NCI-H187 treated with DMSO at 0.1 percent for 48 hours (cell line): ENCODE measurements around the gene MROH2A.

Source experiments
- DNase-seq: peaks from one replicate; lab custom pipeline; 2025; lab: John Stamatoyannopoulos, UW

MROH2A gene

DNA sequence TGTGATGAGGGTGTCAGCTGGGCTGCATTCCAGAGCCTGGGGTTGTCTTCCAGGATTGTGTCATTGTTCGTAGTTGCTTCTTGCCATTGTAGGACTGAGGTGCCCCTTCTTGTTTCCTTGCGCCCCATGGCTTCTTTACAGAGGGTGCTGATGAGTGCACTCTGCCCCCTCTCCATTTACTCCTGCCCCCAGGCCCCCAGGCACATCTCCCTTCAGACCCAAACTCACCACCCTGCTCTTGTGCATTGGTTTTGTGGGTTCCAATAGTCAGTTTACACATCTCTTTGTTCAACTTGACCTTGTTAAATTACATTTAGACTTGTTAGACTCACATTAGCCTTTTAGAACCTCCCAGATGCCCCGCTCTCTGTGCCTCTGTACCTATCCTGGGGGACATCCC, 43.1 kb downstream of the MROH2A start:
- no peak for DNase-seq

DNA sequence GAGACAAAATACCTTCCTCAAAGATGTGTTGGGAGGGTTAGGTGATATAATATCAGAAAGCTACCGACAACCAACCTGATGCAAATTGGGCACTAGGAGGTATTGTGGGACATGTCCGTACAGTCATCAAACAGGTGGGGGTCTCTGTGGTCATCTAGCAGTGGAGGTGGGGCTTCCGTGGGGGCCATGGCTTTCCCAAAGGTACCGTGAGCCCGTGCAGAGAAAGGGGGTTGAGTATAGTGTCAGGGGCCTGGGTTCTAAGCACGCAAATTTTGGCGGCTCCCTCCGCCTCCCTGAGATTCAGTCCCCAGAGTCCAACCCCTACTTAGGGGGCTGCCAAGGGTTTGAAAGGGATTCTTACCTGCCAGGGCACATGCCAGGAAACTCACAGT, 43.6 kb downstream of the MROH2A start:
- no peak for DNase-seq

DNA sequence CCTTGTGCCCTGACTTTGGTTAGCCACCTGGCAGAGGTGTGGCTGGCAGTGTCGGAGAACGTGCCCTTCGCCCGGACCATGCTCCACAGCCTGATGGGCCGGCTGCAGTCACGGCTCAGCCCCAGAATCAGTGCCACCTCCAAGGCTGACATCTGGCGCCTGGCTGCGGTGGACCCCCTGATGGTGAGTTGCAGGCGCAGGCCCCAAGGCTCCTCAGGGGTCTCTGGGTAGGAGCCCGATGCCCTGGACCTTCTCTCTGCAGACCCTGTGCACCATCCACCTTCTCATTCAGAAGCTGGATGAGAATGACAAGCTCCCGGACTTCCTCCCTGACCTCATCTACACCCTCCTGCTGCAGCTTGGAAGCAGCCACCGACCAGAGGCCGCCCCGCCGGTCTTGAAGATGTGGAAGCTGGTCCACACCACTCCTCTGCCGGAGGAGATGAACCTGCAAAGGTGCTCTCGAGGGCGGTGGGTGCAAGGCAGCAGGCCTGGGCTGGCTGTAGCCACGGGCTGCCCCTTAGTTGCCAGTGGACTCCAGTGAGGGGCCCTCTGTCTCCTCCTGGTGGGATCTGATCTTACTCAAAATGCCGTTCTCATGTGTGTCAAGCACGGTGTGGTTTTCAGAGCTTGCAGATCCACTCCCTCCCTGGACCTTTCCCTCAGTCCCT, 44.1 kb downstream of the MROH2A start:
- DNase-seq, result no peak

DNA sequence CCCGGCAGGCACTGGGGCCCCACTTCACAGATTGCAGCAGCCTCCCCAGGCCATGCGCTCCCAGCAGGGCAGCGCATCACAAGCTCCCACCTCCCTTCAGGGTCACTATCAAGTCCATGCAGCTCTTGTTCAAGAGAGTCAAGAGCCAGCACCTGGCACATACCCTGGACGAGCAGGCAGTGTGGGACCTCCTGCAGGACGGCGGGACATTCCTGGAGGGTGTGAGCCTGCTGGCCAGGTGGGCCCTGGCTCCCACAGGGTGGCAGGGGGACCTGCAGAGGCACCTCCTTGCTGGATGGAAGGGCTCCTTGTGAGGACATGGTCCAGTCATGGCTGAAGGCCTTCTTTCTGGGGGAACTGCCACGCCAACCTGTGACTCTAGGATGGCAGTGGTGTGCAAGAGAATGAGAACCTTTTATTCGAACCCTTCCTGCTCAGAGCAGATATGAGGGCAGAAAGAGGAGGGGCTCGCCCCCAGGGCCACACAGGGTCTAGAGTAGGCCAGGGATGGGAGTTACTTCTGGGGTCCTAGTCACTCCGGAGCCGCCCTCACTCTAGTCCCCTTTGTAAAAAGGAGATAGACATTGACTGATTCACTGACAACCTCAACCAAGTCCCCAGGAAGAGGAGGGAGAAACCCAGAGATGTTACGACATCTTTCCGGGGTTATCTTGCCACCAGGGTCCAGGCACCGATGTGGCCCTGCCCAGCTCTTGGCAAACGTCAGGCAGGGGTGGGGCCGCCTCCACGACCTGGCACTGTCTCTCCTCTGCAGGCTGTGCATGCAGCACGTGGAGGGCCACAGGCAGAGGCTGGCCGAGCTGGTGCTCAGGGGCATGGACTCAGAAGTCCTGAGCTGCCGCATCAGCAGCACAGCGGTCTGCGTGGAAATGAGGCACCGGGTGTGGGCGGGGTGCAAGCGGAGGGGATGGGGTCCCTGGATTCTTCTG, 44.9 kb downstream of the MROH2A start:
- no peak for DNase-seq

DNA sequence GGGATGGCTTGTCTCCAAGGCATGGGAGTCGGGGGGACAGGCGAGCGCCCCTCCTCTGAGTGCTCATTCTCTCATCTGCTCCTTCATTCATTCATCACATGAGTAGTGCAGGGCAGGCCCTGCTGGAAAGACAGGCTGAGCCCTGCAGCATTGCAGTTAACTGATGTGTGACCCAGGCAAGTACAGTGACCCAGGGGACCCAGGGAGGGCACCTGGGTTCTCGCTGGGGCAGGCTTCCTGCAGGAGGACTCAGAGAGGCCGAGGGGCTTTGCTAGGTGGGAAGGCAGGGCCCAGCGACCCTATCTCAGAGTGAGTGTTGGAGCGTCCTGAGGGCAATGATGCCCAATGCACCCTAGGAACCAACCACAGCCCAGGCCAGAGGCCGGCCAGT, 45.6 kb downstream of the MROH2A start:
- DNase-seq, result no peak

DNA sequence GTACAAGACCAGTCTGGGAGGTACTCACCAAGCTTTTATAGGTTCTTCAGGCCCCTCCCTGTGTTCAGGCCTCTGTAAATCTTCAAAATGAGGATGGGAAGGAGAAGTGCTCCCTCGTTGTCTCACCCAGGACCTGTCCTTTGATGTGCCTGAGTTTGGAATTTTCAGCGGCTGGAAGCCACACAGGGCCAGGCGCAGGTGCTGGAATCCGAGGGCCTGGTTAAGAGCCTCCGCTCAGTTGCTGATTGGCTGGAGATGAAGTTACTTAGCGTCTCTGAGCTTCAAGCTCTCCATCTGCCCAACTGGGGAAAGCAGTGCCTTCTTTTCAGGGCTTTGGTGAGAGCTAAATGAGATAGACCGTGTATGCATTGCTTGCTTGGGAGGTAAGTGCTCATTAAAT, 46.2 kb downstream of the MROH2A start:
- no peak for DNase-seq

DNA sequence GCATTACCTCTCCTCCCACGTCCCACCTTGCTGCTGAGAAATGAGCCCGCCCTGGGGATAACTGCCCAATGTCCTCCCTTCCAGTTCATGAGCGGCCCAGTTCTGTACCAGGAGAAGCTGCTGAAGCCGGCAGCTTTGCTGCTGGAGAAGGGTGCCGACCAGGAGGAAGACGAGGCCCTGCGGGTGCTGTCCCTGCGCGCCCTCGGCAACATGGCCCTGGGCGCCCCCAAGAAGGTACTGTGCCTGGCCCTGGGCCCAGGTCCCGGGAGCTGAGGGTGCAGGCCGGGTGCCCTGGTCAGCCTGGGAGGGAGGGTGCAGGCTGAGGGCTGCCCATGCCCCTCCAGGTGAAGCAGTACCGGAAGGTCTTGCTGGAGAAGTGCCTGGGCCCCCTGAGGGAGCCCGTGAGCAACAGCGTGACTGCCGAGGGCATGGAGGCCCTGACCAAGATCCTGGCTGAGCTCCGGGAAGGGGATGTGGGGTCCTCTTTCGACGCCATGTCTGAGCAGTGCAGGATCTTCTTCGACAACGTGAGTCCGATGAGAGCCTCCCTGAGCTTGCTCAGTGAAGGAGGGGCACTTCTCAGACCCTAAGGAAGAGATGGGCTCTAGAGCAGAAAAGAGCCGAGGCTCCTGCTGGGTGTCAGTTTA, 50.5 kb downstream of the MROH2A start:
- DNase-seq, result no peak

DNA sequence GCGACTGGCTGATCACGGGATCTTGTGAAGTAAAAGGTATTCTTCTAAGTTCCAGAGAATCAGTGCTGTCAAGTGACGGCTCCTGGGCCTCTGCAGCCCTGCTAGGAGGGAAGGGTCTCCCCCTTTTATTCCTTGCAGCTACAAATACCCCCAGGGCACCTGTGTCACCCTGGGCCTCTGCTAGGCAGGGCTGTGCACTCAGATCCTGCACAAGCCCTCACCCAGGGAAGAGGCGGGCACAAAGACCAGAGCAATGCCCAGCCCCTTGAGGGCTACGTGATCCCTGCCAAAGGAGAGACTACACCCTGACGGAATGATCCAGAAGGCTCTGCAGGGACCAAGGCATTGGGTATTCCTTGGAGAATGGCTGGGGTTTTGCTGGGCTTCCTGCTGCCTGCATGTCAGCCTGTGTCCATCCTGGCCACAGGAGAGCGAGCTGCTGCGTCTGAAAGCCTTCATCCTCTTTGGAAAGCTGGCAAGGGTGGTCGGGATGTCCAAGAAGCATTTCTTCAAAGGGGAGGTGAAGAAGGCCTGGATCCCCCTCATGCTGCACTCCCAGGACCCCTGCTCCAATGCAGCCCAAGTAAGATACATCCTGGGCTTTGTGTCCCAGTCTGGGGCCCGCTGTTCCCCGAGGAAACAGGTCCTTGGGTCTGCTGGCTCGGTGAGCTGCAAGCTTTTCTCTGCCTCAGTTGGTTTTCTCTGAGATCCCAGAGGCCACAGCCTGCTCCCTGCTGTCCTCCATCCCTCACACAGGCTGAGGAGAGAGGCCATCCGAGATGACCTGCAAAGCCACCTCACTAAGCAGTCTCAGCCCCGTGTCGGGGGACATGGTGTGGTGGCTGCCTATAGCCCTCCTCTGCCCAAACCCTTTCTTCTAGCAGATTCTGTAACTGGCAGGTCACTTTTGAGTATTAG, 51.3 kb downstream of the MROH2A start:
- DNase-seq, result no peak

DNA sequence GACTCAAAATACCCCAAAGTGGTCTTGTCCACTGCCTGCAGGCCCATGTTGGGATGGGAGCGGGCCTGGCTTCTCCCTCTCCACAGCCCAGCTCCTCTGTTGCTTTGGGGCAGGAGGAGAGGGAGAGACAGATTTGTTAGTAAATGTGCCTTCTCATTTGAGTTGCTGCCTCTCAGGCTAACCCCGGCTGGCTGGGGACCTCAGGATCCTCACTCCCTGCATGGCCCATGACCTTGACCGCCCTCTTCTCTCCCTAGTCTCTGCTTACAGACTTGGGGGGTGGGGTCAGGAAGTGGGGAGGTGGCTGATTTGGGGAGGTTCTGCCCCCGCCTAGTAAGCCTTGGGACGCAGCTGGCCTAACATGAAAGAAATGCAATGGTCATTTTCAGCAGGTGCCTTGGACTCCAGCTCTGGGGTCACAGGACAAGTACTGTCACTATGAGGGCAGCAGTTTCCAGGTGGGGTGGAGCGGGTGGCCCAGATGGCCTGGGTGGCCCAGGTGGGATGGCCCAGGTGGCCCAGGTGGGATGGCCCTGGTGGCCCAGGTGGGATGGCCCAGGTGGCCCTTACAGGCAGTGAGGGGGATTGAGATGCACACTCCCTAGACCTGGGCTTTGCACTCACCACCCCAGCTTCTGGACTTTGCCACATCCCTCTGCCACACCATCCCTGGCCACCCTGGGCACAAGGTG, 52.1 kb downstream of the MROH2A start:
- DNase-seq, result no peak

DNA sequence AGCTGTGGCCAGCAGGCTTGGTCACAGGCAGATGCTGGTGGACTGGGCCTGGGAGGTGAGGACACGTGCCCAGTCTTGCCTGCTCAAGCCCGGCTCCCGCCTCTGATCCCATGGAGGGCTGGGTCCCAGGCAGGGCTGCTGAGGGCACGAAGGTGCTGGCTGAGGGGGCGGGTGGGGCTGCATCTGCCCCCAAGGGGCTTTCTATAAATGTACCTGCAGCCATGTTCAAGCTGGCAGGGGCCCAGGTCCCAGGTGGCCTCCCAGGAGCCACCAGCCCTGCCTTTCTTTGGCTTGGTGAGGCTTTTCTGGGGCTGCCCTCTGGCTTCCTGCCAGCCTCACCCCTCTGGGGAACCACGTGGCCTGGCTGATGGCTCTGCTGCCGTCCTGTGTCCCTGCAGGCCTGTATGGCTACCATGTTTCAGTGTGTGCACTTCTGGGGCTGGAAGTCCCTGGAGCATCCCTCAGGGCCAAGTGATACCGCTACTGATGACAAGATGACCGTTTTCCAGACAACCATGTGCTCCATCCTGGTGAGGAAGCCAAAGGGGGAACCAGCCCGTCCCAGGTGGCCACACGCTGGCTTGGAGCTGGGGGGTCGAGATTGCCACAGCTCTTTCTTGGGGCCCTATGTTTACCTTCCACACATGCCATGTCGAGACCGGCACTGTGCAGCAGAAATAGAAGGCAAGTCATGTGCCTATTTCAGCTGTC, 53.0 kb downstream of the MROH2A start:
- no peak for DNase-seq

DNA sequence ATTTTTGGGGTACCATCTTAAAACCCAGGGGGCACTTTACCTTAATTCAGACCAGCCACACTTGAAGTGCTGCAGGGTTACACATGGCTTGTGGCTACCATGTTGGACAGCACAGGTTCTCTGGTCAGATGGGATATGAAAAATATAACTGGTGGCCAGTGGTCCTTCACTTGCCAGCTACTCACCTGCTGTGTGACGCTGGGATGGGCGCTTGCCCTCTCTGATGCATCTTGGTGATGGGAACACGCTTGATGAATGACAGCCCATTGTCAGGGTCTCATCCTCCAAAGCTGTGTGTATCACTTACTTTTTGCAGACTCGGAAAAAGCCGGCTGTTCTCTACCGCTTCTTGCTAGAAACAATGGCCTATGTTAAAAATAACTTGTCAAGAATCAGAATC, 53.7 kb downstream of the MROH2A start:
- no peak for DNase-seq

DNA sequence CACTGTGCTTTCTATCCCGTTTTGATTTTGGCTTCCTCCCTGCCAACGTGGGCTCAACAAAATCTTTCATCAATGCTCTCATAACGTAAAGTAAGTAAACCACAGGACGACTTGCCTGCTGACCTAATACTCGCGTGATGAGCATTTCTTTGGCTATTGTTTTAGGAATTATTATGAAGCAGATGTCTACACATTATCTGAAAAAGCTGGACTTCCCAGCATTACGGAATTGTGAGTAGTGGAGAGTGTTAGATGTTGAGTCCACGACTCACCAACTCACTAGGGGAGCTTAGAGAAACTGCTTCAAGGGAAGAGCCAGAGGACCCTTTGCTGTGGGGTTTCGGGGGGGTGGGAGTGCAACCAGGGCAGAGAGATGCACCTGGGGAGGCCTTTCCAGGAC, 54.3 kb downstream of the MROH2A start:
- no peak for DNase-seq

DNA sequence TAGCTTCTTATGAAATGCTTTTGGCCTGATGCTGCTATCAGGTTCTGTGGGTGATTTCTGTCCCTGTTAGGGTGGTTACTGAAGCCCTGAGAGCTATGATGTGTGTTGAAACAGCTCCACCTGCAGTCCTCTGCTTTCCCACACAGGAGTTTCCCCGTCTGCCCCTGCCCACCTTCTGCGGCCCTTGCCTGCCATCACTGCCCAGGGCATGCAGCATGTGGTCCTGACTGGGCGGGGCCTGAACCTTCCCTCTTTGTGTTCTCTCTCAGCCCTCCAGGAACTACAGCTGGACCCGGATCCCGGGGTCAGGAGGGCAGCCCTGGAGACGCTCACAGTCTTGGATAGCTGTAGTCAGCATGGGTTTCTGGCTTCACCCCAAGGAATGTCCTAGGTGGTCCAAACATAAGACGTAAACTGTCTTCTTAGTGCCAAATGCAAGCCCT, 54.8 kb downstream of the MROH2A start:
- DNase-seq, result no peak

DNA sequence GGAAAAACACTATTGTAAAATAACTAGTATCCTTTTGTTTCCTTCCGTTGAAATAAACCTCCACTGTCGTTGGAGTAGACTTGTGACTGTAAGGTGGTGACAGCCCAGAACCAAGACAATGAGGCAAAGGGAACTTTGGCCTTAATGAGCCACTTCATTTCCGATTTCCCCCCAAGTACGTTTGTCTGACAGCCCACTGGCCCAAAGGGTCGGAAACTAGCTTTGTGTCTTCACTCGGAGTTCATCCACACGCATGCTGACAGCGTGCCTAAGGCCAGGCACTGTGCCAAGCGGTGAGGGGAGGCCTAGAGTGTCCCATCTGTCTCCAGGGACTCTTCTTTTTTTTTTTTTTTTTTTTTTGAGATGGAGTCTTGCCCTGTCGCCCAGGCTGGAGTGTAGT, 55.2 kb downstream of the MROH2A start:
- DNase-seq, result no peak

DNA sequence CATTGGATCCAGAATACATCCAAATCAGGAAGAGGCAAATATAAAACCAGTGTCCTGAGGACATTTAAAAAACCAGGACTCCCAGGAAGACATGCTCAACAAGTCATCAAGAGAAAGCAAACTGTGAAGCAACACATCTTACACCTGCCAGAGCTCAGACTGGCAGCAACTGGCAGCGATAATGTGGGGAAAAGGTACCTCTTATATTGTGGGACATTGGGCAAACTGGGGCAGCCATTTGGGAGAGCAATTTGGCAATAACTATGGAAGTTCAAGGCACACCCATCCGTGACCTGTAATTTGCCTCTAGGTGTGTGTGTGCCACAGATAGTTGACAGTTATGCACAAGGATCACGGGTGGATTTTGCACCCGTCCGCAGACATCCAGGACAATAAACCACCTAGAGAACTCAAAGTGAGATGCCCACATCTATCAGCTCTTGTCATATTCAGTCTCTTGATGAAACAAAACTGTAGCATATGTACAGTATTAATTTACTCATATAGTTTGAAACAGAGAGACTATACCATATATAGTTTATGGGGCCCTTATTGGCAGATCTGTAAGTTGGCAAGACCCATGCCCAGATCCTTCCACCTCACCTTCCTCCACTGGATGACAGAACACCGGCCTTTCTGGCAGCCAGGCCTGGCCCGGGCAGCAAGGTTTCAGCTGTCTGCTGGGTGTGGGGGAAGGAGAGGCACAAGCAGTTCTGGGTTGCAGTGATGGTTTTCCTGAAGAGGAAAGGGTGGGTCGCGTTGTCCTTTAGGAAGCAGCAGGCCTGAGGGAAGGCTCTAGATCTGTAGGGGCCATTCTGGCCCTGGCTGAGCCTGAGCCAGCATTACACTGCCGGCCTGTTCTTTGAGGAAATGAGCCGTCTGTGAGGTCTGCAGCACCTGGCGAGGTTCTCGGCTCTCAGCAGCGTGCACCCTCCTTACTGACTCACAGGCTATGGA, 57.4 kb downstream of the MROH2A start:
- DNase-seq, result no peak

DNA sequence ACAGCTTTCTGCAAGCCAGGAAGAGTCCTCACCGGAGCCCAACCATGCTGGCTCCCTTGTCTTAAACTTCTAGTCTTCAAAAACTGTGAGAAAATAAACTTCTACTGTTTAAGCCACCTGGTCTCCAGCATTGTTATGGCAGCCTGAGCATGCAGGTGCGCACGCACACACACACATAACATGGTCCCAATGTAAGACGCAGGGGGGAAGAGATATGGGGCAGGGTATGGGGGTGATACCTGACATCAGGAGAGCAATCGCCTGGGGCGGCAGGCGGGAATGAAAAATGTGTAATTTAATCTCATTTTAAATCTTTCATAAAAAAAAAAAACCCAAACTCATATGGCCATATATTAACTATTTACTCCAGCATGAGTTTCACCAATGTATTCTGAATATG, 58.2 kb downstream of the MROH2A start:
- DNase-seq, result no peak

DNA sequence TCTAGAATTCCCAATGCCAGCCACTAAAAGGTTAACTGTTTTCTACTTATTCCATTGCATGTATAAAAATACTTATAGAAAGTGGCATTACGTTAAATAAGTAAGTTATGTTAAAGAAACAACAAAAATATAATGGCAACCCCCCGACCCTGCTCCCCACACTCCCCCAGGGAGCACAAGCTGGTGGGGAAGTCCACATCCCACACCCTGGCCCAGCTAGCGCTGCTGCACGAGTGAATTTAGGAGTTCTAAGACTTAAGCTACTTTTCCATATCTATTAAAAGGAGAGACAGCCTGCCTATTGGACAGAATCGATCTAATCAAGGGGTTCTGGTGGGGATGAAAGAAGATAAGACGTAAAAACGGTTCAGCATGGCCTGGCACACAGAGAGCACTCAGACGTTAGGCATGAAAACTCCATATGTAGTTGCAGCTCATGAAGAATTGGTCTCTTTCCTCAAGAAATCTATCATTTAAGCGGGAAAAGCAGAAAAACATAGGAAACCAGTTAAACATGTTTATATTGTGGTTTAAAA, 59.6 kb downstream of the MROH2A start:
- DNase-seq, result no peak

DNA sequence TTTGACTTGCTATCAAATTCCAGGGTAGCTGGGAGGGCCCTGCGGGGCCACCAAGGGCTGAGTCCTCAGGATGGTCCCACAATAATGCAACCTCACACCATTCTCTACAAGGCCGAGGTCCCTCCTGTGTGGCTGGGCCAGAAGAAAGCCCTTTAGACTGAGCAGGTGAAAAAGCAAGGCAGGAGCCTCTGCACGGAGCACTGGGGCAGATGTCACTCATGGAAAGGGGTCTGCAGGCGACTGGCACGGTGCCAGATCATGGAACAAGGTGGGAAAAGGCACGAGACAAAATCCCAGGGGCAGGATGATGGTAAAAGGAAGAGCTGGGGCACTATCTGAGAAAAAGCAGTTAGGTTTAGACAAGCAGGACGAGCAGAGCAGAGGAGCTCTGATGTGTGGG, 60.1 kb downstream of the MROH2A start:
- no peak for DNase-seq
